ENCODE results near the gene AK8.

Gene AK8

DNA sequence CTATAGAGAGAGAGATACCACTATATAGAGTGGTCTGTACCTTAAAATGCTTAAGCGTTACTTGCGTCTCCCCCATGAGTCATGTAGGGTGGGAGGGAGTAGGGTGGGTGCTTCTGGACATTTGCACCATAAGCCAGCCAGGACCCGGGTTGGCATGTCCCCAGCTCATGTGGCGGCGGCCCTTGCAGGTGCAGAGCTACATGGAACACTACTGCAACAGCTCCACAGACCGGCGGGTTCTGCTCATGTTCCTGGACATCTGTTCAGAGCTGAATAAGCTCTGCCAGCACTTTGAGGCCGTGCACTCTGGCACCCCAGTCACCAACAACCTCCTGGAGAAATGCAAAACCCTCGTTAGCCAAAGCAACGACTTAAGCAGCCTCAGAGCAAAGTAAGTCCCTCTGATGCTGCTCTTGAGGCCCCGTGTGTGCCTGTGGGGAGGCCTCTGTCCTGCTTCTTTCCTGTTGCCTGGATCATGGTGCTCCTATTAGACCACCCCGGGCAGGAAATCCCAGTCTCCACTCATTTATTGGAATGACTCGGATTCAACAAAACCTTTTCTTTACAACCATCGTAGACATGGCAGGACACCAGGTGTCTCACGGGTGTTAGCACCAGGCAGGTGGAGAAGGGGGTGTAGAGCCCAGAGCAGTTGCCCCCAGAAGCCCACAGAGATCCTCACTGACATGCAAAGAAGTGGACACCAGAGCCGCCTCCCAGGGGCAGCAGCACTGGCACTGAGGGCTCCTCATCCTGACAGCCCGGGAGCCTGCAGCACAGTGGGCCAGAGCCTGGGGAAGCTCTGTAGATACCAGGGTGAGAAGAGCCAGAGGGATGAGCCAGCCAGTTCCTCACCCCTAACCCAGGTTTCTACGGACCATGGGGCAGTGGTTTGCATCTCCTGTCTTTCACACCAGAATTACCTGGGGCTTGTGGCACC lies 9.4 kb upstream of the AK8 start:
- DNase-seq = no peak

DNA sequence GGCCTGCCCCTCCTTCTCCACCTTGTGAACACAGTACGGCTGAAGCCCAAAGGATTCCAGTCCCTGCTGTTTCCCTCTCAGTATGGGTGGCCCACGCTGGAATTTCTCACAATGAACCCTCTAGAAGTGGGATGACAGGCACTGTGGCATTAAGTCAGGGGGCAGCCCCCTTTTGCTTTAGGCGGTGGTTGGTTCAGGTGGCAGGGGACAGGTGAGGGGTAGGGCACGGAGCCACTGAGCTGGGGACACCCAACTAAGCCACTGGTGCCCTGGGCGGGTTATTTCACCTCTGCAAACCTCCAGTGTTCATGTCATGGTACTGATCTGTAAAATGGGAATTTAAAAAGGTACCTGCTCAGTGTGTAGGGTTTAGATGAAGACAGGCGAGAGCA lies 8.2 kb upstream of the AK8 start:
- no peak for DNase-seq

DNA sequence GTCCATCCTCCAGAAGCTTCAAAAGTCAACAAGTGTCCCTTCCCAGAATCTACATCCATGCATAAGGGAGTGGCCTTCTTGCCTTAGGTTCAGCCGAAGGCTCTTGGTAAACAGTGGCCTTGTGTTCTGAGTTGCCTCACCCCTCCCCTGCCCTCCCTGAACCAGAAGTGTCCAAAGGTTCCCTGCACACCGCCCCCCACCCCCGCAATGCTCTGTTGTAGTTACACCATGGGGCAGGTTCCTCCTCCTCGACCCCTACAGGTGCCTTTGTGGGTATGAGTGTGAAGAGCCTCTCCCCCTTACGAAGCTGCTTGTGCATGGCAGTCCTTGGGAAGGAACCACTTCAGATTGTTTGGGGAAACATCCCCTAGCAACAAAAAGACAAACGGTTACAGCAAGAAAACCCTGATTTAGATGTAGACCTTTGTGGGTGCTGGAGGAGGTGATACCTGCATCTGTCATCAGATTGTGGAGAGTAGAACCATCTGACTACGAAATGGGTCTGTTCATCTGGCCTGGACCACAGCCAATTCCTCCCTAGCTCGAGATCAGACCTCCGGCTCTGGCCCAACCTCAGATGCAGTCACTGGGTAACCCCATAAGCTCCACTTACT lies 7.7 kb upstream of the AK8 start:
- peak; percentile 42 for DNase-seq

DNA sequence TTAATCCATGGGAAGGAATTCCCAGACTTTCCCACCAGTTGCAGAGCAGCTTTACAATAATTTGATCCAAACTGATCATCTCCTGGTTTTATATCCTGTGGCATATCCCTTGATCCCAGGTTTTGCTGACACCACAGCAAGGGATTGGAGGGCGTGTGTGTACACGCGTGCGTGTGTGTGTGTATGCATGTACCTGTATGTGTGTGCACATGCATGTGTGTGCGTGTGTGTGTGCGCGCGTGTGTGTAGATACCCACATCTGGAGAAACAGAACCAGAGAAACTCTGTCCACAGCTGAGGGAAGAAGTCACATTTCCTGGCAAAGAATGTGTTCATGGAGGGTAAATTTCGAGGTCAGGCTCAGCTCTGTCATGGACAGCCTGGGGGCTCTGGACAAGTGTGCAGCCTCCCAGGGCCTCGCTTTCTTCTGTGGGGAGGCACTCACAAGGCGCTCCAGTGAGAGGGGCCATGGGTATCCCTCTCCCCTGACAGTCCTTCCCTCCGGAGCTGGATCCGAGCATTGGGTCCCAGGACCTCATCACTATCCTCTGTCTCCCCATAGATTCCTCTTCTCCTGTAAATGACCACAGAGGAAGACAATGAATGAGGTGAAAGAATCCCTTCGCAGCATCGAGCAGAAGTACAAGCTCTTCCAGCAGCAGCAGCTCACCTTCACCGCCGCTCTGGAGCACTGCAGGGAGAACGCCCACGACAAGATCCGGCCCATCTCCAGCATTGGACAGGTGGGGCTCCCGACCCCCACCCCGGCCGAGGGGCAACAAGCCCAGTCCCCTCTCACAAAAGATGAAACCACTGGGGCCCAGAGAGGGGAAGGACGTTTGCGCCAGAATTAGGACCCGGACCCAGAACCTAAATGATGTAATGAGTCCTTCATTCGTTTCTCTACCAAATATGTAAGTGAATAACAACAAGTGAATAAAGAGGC lies 5.5 kb upstream of the AK8 start:
- no peak for DNase-seq

DNA sequence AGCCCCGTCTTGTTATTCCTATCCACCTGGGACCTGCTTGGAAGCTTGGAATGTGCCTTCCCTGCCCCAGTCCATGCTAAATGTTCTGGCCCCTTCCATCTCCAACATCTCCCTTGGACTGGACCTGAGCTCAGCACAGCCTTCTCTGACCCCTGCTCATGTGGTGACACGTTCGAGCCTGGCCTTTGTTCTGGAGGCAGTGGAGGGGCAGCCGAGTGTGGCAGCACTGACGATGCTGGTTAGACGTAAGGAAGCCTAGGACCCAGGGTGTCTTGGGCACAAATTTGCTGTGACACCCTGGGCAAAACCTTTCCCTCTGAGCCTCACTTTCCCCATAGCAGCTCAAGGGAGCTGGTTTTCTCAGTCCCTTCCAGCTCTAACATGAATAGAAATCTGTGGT lies 4.5 kb upstream of the AK8 start:
- no peak for DNase-seq

DNA sequence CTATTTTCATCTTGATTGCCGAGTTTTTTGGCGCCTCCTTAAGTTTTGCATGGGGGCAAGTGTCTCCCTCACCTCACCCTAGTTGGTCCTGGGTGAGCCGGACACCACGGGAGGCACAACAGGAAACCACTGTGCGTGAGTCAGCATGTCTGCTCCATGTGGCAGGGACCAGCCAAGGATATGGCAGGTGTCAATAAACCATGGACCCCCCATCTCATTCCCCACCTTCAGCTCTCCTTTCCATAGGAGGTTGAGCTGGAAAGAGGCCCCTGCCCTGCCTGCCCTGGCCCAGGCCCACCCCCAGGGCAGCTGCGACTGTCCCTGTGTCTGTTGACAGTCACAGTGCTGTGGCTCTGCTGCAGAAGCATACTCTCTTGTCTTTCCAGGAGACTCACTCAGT lies 3.7 kb upstream of the AK8 start:
- no peak for DNase-seq

DNA sequence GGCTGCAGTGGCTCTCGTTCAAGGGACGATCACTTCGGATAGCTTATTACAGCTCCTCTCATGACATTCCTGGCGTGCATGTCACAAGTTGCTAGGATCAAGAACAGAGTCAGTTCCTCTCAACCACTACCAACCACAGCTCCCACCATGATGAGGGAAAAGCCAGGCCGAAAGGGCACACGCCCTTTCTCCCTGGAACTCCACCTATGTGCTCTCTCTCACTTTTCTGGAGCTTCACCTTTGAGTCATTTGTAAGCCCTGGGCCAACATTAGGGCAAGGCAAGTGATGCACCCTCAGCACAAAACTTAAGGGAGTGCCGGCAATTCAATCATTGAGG lies 2.2 kb upstream of the AK8 start:
- peak; percentile 17 for DNase-seq

DNA sequence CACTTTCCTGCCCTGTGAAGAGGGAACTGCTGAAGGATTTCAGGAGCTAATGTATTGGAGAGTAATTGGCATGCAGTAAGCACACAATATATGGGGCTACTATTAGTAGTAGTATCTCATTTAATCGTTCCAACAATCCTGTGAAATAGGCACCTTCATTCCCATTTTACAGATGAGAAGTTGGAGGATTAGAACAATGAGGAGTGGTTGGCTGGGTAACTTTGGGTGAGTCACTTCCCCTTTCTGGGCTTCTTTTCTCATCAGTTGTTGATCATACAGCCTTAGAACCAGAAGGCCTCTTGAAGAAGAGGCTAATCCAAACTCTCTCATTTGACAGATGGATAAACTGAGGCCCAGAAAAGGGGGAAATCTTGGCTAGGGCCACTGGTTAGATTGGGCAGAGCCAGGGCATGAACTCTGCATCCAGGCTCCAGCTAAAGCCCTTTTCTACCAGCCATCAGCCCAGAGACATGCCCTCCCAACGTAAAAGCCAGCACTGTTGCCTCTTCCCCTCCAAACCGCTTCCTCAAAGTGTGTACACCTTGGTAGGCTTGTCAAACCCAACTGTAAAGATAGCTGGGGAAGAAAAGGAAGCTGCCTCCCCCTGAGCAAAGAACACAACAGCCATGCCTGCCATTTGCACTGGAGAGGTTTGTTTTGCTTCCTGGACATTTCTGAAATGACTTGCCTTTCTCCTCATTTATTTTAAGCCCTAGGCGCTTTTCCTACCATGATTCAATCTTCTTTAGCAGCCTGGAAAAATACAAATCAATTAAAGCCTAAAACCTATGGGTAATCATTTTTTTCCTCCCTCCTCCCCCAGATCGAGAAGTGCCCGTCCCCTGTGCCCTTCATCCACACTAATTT lies 1.6 kb upstream of the AK8 start:
- no peak for DNase-seq

DNA sequence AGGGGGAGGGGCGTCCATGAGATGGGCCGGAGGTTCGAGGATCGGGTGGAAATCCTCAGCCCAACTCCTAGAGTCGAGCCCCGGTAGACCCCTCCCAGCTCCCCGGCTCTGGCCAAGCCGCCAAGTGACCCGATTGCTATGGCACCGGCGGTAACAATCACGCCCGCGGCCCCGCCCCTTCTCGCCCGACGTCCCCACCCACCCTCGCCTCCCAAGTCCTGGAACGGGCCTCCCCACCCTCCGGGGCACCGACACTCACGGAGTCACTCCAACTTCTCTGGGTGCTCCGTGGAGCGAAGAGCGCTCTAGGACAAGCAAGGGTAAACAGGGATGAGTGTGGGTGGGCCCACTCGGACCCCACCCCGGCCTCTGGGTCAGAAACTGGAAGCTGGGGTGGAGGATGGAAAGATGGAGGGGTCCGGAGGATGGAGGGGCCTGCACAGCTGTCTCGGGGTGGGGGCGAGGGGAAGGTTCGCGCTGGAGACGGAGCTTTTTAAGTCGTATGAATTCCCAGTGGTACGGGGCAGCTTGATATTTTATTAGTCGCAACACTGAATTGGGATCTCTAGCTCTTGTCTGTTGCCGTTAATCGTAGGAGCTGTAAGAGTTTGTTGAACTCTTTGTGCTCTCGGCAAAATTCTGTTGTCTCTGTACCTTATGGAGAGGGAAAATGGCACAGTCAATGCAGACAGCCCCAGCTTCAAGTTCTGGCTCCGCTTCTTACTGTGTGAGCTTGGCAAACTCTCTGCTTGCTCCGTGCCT lies 792 bp upstream of the AK8 start, which contains the start of gene SPACA9:
SPACA9 (plus strand) TSS at position 204 of the 762 bp plus-strand sequence. CDS start 5,050 bp downstream, outside the sequence.
- peak; percentile 80 for DNase-seq

DNA sequence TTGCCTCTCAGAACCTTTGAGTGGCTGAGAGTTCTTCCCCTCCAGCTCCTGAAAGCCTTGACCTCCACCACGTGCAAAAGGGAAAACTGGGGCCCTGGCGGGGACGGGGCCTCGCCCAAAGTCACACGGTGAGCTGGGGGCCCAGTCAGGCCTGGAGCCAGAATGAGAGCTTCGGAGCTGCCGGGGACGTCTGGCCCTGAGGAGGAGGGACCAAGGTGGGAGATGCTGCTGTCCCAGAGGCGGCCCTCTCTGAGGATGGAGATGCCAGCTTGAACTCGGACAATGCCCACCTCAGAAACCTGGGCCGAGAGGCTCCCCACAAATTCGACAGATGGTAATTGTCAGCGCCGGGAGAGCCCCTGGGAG lies 643 bp downstream of the AK8 start:
- DNase-seq = no peak

DNA sequence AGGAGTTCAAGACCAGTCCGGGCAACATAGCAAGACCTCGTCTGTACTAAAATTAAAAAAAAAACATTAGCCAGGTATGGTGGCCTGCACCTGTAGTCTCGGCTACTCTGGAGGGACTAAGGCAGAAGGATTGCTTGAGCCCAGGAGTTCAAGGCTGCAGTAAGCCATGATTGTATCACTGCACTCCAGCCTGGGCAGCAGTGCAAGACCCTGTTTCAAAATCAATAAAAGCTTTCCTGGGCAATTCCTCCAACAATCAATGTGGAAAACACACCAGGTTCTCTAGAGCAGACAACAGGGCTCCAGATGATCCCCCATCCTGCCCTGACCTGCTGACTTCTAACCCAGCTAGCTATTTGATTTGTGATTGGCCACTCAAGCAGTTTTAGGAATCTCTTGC lies 1.2 kb downstream of the AK8 start:
- no peak for DNase-seq

DNA sequence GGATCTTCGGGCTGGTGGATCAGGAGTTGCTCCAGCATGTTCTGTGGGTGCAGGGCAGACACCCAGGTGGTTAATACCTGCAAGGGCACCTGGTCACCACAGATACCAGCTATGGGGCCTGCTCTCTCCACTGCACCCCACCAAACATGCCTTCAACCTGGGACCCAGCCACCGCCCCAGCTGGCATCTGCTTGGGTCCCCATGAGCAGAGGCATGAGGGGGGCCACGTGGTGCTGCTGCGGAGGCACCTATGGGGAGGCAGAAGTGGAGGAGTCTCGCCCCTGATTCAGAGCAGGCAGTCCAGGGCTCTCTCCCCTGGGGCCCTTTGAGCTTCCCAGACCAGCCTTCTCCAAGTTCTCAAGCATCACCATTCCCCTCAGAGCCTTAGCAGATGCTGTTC lies 2.9 kb downstream of the AK8 start:
- no peak for DNase-seq

DNA sequence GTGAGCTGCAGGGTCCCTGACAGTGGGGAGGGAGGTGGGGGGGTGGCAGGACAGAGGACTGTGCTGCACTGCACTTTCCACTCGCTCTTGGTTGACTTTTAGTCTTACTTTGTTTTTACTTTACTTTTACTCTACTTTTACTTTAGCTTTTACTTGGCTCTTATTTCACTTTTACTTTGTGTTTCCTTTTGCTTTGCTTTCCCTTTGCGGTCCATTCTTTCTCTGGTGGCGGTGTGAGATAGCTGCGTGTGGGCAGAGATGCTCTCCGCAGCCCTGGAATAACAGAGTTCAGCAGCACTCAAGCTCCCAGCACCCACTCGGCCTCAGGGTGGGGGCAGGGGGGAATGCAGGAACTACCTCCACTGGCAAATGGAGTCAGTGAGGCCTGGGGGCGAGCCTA lies 4.7 kb downstream of the AK8 start:
- no peak for DNase-seq

DNA sequence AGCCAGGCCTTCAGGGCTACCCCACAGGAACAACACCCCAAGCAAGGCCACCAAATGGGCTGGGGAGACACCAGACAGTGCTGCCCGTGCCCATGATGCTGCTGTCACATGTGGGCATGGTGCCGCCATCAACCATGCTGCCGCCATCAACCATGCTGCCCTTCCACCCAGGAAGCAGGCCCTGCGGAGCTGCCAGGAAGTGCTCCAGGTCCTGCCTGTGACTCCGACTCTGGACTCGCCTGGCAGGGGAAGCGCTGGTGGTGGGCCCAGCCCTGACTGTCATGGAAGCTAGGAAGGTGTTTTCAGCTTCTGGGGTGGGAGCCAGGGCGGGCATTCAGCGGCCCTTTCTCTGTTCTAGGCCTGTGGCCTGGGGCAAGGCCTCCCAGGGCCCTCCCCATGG lies 8.8 kb downstream of the AK8 start:
- DNase-seq = no peak

DNA sequence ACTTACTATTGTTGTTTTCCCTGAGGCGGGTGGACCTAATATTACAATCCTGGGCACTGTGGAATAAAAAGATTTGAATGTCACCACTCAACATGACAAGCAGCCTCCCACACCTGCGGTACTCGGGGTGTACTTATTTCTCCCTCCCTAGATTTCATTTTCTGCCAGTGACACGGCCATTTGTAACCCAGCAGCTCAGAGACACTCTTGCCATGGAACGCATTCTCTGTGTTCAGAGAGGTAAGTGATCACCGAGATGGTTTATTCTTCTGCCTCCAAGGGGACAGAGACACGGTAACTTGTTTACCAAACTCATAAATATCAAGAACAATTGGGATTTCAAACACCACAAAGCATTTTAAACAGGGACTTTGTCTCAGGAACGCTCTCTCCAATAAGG lies 11.2 kb downstream of the AK8 start:
- DNase-seq = no peak

DNA sequence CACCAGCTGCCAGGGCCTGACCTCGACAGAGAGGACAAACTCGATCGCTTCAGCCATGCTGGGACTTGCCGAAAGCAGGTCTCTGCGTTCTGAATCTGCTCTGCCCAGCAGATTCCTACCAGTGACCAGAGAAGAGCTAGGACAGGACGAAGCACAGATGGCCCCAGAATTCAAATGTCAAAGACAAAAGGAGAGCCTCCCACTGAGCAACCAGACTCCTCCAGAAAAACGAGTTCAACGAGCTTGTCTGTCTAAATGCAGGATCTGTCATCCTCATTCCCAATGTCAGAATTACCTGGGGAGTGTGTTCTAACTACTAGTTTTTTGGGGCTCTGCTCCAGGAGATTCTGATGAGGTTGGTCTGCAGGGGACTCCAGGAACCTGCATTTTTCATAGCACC lies 13.4 kb downstream of the AK8 start:
- DNase-seq = no peak

DNA sequence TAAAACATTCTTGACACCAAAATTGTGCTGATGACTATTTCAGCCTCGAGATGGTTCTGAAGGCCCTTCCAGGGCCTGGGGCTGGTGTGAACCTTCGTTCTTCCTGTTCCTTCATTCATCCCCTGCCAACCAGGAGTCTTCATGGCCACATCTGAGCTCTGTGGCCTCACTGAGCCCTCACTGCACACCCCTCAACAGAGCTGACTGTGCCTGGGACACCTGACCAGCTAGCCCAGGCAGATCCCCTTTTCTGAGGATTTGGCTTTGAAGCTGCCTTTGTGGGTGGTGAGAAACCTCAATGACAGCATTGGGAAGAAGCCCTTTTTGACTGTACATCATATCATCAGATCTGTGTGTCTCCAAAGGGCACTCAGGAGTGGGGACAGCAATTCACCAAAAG lies 13.8 kb downstream of the AK8 start:
- no peak for DNase-seq

DNA sequence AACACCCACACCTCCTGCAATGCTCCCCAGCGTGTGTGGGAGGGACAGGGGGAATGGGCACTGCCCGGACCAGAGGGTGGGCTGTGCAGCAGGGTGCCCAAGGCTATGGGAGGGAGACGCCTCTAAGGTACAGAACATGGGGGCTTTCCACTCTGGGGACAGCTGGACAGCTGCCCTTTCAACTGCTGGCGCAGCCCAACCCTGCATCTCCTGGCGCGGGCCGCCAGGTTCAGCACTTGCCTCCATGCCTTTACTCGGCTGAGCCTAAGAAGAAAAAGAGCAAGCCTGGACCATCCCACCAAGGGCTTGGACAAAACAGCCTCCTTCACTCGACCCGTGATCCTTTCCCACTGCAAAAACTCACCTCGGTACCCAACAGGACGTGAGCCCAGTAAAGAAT lies 15.0 kb downstream of the AK8 start:
- DNase-seq = no peak

DNA sequence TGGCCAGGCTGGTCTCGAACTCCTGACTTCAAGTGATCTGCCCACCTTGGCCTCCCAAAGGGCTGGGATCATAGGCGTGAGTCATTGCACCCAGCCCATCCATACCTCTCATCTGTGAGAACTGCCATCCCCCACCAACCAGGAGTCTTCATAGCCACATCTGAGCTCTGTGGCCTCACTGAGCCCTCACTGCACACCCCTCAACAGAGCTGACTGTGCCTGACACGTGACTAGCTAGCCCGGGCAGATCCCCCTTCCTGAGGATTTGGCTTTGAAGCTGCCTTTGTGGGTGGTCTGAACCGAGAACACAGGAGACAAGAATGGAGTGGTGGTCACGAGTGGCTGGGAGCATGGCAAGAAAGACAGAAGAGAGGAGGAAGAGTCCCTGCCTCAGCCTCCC lies 15.6 kb downstream of the AK8 start:
- no peak for DNase-seq

DNA sequence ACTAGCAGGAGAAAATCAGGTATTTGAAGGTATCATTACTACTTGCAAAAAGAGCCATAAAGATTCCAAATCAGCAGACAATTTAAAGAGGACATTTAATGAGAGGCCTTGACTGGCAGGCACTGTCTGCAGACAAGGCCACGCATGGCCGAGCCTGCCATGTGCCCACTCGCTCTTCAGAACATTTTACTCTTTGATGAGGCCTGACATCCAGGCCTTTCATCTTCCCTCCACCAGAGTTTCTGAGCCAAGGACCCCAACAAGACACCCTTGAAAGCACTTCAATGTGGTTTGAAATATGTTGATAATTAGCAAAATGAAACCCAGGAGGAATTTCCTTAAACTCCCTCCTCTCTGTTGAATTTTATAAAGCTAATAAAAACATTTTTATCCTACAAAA lies 16.4 kb downstream of the AK8 start:
- DNase-seq = no peak

DNA sequence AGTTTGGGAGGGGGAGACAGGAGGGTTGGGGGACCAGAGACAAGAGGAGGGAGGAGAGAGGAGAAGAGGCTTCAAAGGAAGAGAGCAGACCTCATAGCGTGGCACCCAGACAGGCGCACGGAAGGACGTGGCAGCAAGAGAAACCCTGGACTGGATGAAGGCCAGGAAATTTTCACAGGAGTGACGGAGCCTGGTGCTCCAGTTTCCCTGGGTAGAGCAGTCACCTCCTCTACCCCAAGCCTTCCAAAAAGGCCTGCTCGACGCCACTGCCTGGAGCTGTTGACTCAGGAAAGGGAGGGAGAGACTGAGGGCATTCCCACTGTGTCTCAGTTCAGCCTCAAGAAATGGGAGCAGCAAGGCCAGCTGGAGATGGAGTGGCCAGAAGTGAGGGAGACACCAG lies 19.3 kb downstream of the AK8 start:
- no peak for DNase-seq
